Astrocyte of the spinal cord (primary cell): ENCODE measurements around the gene ALDH1B1.

ENCODE experiments used
- DNase-seq: peaks from one replicate; pipeline ENCODE4 v3.0.0; 2011; ENCODE audit warnings: low read depth, low spot score
- H3K4me3 ChIP-seq: 2 replicates; pipeline ENCODE4 v1.5.1; 2011; ENCODE audit warnings: low read depth, mild to moderate bottlenecking, low read length, moderate library complexity
- CTCF ChIP-seq: IDR thresholded peaks from 2 replicates; pipeline ENCODE4 v1.5.1; 2012; ENCODE audit warnings: low read depth, mild to moderate bottlenecking, low read length, inconsistent platforms
- in situ Hi-C: cut with HindIII; loops from 2 replicates; pipeline ENCODE4 v1.10.0; 2017; ENCODE audit warnings: low sequenced_read_pairs

The ALDH1B1 gene

GRCh38 chr9:38387066-38387465 is 5.4 kb upstream of the ALDH1B1 start:
- in situ Hi-C loops: no loop called here
- DNase-seq: no peak

GRCh38 chr9:38387751-38388150 is 4.8 kb upstream of the ALDH1B1 start:
- no peak overlapping the region for H3K4me3 ChIP-seq
- DNase-seq: no peak
- TF ChIP-seq CTCF: no peak
- in situ Hi-C loops: no loop called here

More at GRCh38 chr9:38387066-38387465, 5.4 kb upstream of the ALDH1B1 start:
- H3K4me3 ChIP-seq: no peak overlapping the region
- TF ChIP-seq CTCF: no peak

- H3K4me3 ChIP-seq: no peak overlapping the region
- in situ Hi-C loops: no loop called here
- DNase-seq: no peak
- no peak for TF ChIP-seq CTCF
Measured at GRCh38 chr9:38388283-38389223, 3.9 kb upstream of the ALDH1B1 start.

- in situ Hi-C loops: no loop called here
Measured at GRCh38 chr9:38389313-38389712, 3.2 kb upstream of the ALDH1B1 start.

DNA sequence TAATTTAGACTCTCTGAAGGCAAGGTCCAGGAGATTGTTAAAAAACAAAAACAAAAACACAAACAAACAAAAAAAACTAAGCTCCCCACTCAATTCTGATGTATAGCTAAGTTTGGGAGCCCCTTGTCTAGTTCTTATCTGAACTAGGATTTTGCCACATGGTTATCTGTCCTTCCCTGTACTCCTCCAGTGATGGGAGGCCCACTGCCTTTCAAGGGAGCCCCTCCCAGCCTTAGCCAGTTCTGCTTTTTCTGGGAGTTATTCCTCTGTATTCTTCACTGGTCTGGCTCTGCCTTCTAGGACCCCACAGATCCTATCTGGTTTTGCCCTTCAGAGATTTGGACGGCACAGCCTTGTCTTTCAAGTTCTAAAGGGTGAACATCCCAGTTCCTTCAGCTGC is 2.1 kb upstream of the ALDH1B1 start:
- in situ Hi-C loops: no loop called here
- no peak overlapping the region for H3K4me3 ChIP-seq
- DNase-seq: no peak
- no peak for TF ChIP-seq CTCF

More at GRCh38 chr9:38389313-38389712, 3.2 kb upstream of the ALDH1B1 start:
- DNase-seq: peak; percentile 16
- TF ChIP-seq CTCF: no peak
- H3K4me3 ChIP-seq: no peak overlapping the region

DNA sequence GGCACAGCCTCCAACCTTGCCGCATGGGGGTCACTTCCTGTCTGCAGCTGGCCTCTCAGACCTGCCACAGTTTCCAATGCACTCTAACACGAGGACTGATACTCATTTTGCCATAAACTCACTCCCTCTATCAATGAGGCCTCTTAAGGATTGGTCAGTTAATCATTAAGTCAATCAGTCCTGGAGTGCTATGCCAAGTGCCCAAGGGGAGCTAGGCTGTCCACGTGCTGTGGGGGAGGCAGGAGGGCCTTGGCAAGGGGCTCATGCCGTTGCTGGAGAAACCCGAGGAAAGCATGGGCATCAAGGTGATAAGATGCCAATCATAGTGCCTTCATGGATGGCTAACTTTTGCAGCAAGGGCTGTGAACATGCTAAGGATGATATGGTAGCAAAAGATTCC is 1.7 kb upstream of the ALDH1B1 start:
- no peak for DNase-seq
- no peak overlapping the region for H3K4me3 ChIP-seq
- in situ Hi-C loops: no loop called here
- no peak for TF ChIP-seq CTCF
